Loucy (cell line): ENCODE measurements around the gene KIR2DL4.

ENCODE experiments used
- H2AFZ ChIP-seq: fragments of 200-600 bp; sonication (generic); 2 replicates; pipeline ENCODE4 v1.6.0; 2016; ENCODE audit warnings: antibody characterized with exemption, mild to moderate bottlenecking, low read length, moderate library complexity
- H3F3A ChIP-seq: fragments of 200-600 bp; 2 replicates; pipeline ENCODE4 v1.6.0; 2016; ENCODE audit warnings: antibody characterized with exemption, low read depth, mild to moderate bottlenecking
- H3K27me3 ChIP-seq: fragments of 200-600 bp; sonication (generic); 2 replicates; pipeline ENCODE4 v1.6.1; 2014; ENCODE audit warnings: low read length, mild to moderate bottlenecking; ENCODE audit not compliant: insufficient read depth, poor library complexity, severe bottlenecking
- H3K36me3 ChIP-seq: fragments of 200-600 bp; sonication (generic); 2 replicates; pipeline ENCODE4 v1.6.1; 2016; ENCODE audit warnings: low read length; ENCODE audit not compliant: insufficient read depth
- H3K4me1 ChIP-seq: fragments of 200-600 bp; sonication (generic); 2 replicates; pipeline ENCODE4 v1.5.1; 2014; ENCODE audit warnings: low read length, mild to moderate bottlenecking; ENCODE audit not compliant: insufficient read depth, poor library complexity, severe bottlenecking
- H3K4me2 ChIP-seq: fragments of 200-600 bp; sonication (generic); 2 replicates; pipeline ENCODE4 v1.6.0; 2014; ENCODE audit warnings: antibody characterized with exemption, low read length, low read depth, mild to moderate bottlenecking; ENCODE audit not compliant: poor library complexity, severe bottlenecking
- H3K4me3 ChIP-seq: fragments of 200-600 bp; sonication (generic); 2 replicates; pipeline ENCODE4 v1.5.1; 2014; ENCODE audit warnings: low read length, mild to moderate bottlenecking, mixed read lengths; ENCODE audit not compliant: poor library complexity, severe bottlenecking
- H3K79me2 ChIP-seq: fragments of 200-600 bp; sonication (generic); 2 replicates; pipeline ENCODE4 v1.6.1; 2014; ENCODE audit warnings: low read length; ENCODE audit not compliant: insufficient read depth
- H3K9ac ChIP-seq: fragments of 200-600 bp; sonication (generic); 2 replicates; pipeline ENCODE4 v1.6.0; 2014; ENCODE audit warnings: mild to moderate bottlenecking, low read depth, low read length, moderate library complexity; ENCODE audit not compliant: poor library complexity, severe bottlenecking
- H3K9me2 ChIP-seq: fragments of 200-600 bp; sonication (generic); replicated peaks from 2 replicates; pipeline ENCODE4 v1.6.1; 2016; ENCODE audit warnings: low read depth, low read length, mixed read lengths
- H3K9me3 ChIP-seq: fragments of 200-600 bp; sonication (generic); 2 replicates; pipeline ENCODE4 v1.6.1; 2014; ENCODE audit warnings: mild to moderate bottlenecking, antibody characterized with exemption, low read length, low read depth; ENCODE audit not compliant: insufficient read depth
- H4K20me1 ChIP-seq: fragments of 200-600 bp; sonication (generic); 2 replicates; pipeline ENCODE4 v1.6.0; 2014; ENCODE audit warnings: antibody characterized with exemption, low read length, mild to moderate bottlenecking; ENCODE audit not compliant: insufficient read depth, poor library complexity, severe bottlenecking
- EZH2phosphoT487 ChIP-seq: fragments of 200-600 bp; IDR thresholded peaks from 2 replicates; pipeline ENCODE4 v1.6.1; 2018; ENCODE audit warnings: antibody characterized with exemption, mild to moderate bottlenecking, moderate library complexity, borderline replicate concordance
- TF ChIP-seq, protein P1 (sequence below): fragments of 200-600 bp; sonication (generic); conservative IDR thresholded peaks from 2 replicates; pipeline ENCODE4 v1.5.1; 2014; ENCODE audit warnings: mild to moderate bottlenecking, antibody characterized with exemption, low read length

KIR2DL4 gene

DNA sequence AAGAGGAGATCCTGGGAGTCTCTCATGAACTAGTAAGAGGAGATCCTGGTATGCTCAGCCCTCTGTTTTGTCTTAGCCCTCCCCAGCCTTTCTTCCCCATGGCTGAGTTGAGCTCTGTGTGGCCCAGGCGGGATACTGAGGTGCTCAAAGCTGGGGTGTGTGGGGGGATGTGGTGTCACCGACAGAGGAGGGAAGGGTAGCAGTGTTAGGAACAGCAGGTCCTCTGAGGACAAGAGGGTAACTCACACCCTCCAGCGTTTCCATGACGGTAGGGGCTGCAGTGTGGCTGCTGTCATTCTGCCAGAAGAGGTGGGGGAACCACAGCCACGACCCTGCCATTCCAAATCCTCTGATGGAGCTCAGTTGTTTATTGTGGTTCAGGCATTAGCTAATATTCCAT, 691 bp downstream of the KIR2DL4 start:
- no peaks in the 10 kb centered on the region for H4K20me1 ChIP-seq
- TF ChIP-seq, protein P1, sequence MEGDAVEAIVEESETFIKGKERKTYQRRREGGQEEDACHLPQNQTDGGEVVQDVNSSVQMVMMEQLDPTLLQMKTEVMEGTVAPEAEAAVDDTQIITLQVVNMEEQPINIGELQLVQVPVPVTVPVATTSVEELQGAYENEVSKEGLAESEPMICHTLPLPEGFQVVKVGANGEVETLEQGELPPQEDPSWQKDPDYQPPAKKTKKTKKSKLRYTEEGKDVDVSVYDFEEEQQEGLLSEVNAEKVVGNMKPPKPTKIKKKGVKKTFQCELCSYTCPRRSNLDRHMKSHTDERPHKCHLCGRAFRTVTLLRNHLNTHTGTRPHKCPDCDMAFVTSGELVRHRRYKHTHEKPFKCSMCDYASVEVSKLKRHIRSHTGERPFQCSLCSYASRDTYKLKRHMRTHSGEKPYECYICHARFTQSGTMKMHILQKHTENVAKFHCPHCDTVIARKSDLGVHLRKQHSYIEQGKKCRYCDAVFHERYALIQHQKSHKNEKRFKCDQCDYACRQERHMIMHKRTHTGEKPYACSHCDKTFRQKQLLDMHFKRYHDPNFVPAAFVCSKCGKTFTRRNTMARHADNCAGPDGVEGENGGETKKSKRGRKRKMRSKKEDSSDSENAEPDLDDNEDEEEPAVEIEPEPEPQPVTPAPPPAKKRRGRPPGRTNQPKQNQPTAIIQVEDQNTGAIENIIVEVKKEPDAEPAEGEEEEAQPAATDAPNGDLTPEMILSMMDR: no peak
- no peak for TF ChIP-seq EZH2phosphoT487

DNA sequence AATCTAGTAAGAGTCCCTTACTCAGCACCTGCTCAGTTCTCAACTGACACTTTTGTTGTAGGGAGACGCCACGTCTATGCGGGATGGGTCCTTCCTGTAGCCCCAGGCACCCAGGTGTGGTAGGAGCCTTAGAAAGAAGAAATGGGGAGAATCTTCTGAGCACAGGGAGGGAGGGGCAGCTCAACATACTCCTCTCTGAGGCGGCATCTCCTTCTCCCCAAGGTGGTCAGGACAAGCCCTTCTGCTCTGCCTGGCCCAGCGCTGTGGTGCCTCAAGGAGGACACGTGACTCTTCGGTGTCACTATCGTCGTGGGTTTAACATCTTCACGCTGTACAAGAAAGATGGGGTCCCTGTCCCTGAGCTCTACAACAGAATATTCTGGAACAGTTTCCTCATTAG, 1.2 kb downstream of the KIR2DL4 start:
- no peak for TF ChIP-seq EZH2phosphoT487
- TF ChIP-seq, protein P1: no peak
- no peaks in the 10 kb centered on the region for H3F3A ChIP-seq
- no peak overlapping the region for H2AFZ ChIP-seq
- no peak overlapping the region for H3K4me2 ChIP-seq
- H3K4me3 ChIP-seq: no peak overlapping the region
- H3K79me2 ChIP-seq: no peaks in the 10 kb centered on the region
- no peak overlapping the region for H3K9ac ChIP-seq
- H3K27me3 ChIP-seq: no peaks in the 10 kb centered on the region
- H3K9me2 ChIP-seq: no peaks in the 10 kb centered on the region
- H3K36me3 ChIP-seq: no peaks in the 10 kb centered on the region
- no peaks in the 10 kb centered on the region for H4K20me1 ChIP-seq
- no peaks in the 10 kb centered on the region for H3K9me3 ChIP-seq
- no peaks in the 10 kb centered on the region for H3K4me1 ChIP-seq

More for the DNA sequence above, 691 bp downstream of the KIR2DL4 start:
- Histone ChIP-seq H3K4me1 (no peaks in the 10 kb centered on the region), H3K9ac (no peak overlapping the region), H3K4me2 (no peak overlapping the region), H3K79me2 (no peaks in the 10 kb centered on the region), H3K27me3 (no peaks in the 10 kb centered on the region), H3F3A (no peaks in the 10 kb centered on the region), H3K9me2 (no peaks in the 10 kb centered on the region), H3K4me3 (no peak overlapping the region), H3K9me3 (no peaks in the 10 kb centered on the region), H2AFZ (no peak overlapping the region), H3K36me3 (no peaks in the 10 kb centered on the region)

DNA sequence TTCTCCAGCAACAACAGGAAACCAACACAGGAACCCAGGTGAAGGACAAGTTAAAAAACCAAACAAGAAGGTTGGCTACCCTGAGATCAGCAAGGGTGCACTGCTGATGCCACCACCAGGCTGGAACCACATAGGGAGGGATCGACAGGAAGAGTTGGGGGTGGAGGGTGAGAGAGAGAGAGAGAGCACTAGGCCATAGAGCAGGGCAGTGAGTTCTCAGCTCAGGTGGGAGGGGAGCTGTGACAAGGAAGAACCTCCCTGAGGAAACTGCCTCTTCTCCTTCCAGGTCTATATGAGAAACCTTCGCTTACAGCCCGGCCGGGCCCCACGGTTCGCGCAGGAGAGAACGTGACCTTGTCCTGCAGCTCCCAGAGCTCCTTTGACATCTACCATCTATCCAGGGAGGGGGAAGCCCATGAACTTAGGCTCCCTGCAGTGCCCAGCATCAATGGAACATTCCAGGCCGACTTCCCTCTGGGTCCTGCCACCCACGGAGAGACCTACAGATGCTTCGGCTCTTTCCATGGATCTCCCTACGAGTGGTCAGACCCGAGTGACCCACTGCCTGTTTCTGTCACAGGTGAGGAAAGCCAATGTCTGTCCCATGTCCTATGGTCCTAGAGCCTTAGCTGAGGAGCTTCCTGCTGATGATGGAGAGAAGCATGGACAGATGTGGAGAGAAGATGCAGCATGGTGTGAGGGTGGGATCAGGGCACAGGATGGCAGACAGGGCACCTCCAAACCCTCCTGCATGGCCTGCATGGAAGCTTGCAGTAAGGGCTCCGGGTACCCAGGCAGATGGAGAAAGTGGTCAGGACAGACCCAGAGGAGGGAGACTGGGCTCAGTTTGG, 2.5 kb downstream of the KIR2DL4 start:
- TF ChIP-seq, protein P1: no peak
- no peak for TF ChIP-seq EZH2phosphoT487
- H3K9me3 ChIP-seq: no peaks in the 10 kb centered on the region
- H3F3A ChIP-seq: no peaks in the 10 kb centered on the region

More for the DNA sequence above, 2.5 kb downstream of the KIR2DL4 start:
- Histone ChIP-seq H3K4me3 (no peak overlapping the region), H4K20me1 (no peaks in the 10 kb centered on the region), H3K79me2 (no peaks in the 10 kb centered on the region), H3K4me1 (no peaks in the 10 kb centered on the region), H3K9ac (no peak overlapping the region), H3K4me2 (no peak overlapping the region), H2AFZ (no peak overlapping the region), H3K9me2 (no peaks in the 10 kb centered on the region), H3K36me3 (no peaks in the 10 kb centered on the region), H3K27me3 (no peaks in the 10 kb centered on the region)
